ENCODE data around the gene SLC2A1. TPM values are rescaled to one million over a fixed set of nuclear protein-coding genes. Genes with fewer than 3 reads are reported as not detected.

The SLC2A1 gene
- total RNA-seq, 2 experiments from 2014 or later: 168 to 170 TPM

GRCh38 chr1:42936309-42937078 lies 22.2 kb downstream of the SLC2A1 start:
- CTCF ChIA-PET: interaction anchor here (1.0 to 3.3 kb wide), 4 partner anchors 11 to 38 kb away, joined by 3 to 12 read pairs (median 4); no protein-coding TSS in a partner anchor
- POLR2A ChIA-PET: interaction anchor here (0.8 to 2.1 kb wide), 6 partner anchors 8 to 21 kb away, joined by 3 to 19 read pairs (median 4); no protein-coding TSS in a partner anchor

DNA sequence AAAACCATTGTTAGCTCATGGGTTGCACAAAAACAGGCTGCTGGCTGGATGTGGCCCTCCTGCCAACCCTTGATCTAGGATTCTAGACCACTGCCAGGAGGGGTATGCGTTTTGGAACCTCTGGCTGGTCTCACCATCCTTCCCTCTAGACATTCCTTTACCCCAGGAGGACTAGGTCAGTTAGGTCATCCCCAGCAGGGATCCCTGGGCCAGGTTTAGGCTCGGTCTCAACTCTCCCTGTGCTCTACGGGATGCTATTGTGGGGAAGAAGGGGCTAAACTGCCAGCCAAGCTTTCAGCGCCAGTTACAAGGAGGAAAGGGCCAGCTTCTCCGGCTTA lies 22.7 kb downstream of the SLC2A1 start:
- CTCF ChIA-PET: interaction anchor here (0.9 to 3.3 kb wide), 3 partner anchors 13 to 39 kb away, joined by 3 to 12 read pairs (median 5); no protein-coding TSS in a partner anchor
- POLR2A ChIA-PET: interaction anchor here (0.8 to 1.7 kb wide), 4 partner anchors 9 to 19 kb away, joined by 3 to 9 read pairs (median 4); no protein-coding TSS in a partner anchor

DNA sequence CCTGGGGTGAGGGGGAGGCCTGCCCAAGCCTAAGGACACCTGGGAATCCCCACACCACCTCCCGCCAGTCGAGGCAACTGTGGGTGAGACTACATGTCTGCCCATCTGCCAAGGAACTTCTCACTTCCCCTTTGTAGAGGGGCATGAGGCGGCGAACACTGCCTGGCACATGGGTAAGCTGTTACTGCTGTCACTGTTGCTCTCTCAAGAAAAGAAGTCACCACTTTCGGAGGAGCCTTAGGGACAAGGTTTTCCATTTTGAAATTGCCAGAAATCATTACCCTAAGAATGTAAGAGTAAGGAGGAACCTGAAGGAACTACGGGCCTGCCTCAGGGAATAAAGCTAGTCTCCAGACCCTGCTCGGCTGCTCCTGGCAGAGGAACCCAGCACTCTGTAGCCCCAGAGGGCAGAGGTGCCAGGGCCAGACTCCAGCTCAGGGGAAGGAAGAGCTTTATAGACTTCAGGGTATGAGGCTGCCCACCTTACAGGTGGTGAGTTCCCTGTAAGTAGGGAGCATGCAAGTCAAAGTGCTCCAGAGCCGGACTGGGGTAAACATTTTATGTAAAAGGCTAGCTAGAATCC lies 23.3 kb downstream of the SLC2A1 start:
- POLR2A ChIA-PET: interaction anchor here (0.8 to 1.7 kb wide), 3 partner anchors 9 to 19 kb away, joined by 3 to 9 read pairs (median 4); no protein-coding TSS in a partner anchor
- CTCF ChIA-PET: interaction anchor here (0.9 to 3.3 kb wide), 3 partner anchors 13 to 138 kb away, joined by 5 to 12 read pairs (median 5); no protein-coding TSS in a partner anchor

GRCh38 chr1:42934541-42935312 lies 23.9 kb downstream of the SLC2A1 start:
- POLR2A ChIA-PET: no interaction called here
- CTCF ChIA-PET: interaction anchor here (0.9 to 3.3 kb wide), 4 partner anchors 12 to 139 kb away, joined by 3 to 12 read pairs (median 5); no protein-coding TSS in a partner anchor

DNA sequence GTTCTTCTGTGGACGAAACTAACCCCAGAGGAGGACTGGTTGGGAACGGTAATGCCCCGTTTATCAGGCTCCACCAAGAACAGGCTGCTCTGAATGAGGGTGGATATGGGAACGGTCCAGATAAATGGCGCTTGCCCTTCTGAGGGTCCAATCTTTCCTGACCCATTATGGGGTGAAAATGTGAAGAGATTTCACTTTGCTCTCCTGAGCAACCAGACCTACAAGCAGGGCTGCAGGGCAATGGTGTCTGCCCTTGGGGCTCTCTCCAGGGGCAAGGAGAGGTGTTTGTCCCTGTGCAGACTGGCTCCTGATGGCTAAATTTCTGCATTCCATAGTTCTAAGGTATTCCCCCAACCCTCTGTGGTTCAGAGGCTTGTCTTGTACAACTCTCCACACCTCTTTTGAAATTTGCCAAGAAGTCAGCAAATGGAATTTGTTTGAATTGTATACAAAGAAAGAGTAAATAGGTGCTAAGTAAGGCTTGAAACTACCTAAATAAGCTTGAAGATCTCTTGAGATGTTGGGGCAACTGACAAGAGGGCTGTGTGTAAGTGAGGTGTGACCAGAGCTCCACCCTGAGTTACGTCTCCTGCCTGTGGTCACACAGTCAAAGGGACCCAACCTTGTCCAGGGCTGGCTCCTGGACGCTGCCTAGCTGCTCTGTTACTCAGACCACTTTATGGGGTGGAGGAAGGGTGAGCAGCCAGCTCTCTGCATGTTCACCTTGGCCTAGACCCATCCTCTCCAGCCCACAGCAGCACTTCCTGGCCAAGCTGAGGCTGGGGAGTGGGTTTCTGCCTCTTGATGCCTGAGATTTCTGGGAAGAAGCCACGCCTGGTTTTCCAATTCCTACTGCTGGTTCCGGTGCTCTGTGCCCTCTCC lies 24.8 kb downstream of the SLC2A1 start:
- POLR2A ChIA-PET: no interaction called here

GRCh38 chr1:42933060-42933586 lies 25.5 kb downstream of the SLC2A1 start:
- ChIA-PET CTCF (no interaction called here), POLR2A (no interaction called here)

More for the DNA sequence above, 24.8 kb downstream of the SLC2A1 start:
- CTCF ChIA-PET: interaction anchor here (1.0 to 3.3 kb wide), 3 partner anchors 11 to 140 kb away, joined by 3 to 12 read pairs (median 5); no protein-coding TSS in a partner anchor

DNA sequence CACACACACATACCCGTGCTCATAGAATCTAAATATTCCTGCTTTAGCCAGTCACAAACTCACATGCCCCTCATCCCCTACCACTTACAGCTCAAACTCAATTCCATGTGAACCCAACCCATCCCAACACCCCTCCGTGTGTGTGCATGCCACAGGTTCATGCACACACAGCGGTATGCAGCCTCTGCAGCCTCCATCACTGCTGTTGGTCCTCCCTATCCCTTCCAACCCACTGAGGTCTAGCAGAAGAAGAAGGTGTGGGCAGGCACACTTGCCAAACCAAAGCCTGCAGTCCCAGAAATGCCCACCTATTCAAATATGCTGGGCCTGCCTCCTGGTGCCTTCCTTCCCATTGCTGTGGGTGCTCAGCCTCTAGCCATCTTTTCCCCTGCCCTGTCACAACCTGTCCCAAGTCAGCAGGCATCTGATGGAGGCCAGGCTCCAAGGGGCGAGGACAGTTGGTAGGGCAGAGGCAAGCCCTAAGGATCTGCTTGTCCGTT lies 26.2 kb downstream of the SLC2A1 start:
- POLR2A ChIA-PET: no interaction called here
- CTCF ChIA-PET: interaction anchor here (1.1 to 1.4 kb wide), 3 partner anchors 9 to 25 kb away, joined by 5 to 9 read pairs (median 6); no protein-coding TSS in a partner anchor

- ChIA-PET POLR2A (interaction anchor here (0.7 to 0.8 kb wide), 4 partner anchors 10 to 92 kb away, joined by 3 to 11 read pairs (median 4); no protein-coding TSS in a partner anchor), CTCF (interaction anchor here (0.6 to 1.4 kb wide), 6 partner anchors 9 to 142 kb away, joined by 3 to 9 read pairs (median 5); no protein-coding TSS in a partner anchor)
Measured at GRCh38 chr1:42931911-42932422, 26.7 kb downstream of the SLC2A1 start.

DNA sequence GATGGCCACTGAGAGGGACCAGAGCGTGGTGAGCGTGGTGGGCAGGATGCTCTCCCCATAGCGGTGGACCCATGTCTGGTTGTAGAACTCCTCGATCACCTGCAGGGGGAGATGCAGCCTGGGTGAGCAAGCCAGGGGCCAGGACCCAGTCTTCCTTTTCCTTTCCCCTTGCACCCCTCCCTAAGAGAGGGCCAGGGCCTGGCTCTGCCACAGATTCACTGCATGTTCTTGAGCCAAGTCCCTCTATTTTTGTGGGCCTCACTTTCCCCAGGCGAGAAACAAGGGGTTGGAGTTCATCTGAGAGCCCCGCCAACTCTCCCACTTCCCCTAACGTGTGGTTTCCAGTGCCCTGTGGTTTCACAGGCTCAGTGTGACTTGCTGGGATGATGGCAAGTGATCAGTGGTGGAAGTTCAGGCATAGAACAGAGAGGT lies 27.5 kb downstream of the SLC2A1 start:
- ChIA-PET CTCF (interaction anchor here (0.9 to 1.1 kb wide), 2 partner anchors 26 to 142 kb away, joined by 5 to 6 read pairs; no protein-coding TSS in a partner anchor), POLR2A (interaction anchor here (0.7 kb wide), 1 partner anchor 93 kb away, joined by 5 read pairs; no protein-coding TSS in a partner anchor)

DNA sequence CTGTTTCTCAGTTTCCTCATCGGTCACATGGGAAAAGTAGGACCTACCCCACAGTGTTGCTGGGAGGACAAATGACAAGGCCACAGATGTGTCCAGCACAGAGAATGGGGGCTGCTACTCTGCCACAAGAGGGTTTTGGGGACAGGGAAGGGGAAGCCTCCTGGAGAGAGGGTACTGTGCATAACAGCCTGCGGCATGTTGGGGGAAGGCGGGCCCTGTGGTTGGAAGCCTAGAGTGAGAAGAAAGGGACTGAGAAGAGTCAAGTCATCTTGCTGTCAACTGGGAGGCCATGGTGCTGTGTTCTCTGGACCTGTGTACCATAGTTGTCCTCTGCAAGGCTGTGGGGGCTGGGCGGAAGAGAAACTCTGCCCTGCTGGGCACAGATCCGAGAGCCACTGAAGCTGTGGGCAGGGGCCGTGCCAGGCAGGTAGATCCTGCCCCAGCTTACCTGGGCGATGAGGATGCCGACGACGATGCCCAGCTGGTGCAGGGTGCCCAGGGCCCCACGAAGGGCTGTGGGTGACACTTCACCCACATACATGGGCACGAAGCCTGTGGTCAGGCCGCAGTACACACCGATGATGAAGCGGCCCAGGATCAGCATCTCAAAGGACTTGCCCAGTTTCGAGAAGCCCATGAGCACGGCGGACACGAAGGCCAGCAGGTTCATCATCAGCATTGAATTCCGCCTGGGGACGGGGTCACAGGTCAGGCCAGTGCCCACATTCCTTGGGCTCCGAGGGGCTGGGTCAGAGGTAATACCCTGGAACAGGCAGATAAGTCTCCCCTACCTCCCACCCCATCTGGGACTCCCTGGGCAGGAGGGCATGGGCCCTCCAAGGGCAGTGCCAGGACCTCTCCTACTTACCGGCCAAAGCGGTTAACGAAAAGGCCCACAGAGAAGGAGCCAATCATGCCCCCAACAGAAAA lies 28.2 kb downstream of the SLC2A1 start:
- CTCF ChIA-PET: no interaction called here
- POLR2A ChIA-PET: no interaction called here

DNA sequence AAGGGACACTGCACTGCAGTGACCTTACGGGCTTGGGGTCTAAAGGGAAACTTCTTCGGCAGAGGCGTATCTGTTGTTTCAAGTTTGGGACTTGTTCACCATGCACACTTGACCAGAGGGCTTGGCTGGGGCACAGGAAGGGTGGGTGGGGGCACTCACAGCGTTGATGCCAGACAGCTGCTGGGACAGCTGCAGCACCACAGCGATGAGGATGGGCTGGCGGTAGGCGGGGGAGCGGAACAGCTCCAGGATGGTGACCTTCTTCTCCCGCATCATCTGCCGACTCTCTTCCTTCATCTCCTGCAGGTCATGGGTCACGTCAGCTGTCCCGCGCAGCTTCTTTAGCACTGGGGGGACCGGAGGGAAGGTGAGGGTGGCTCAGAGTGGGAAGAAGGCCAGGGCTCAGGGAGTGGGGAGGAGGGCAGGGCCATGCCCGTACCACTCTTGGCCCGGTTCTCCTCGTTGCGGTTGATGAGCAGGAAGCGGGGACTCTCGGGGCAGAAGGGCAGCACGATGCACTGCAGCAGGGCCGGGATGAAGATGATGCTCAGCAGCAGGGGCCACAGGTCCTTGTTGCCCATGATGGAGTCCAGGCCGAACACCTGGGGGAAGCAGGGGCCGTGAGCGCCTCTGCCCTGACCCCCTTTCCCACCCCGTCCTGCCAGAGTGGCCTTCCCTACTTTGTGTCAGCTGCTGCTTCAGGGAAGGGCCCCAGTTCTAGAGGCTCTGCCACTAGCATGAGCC lies 29.1 kb downstream of the SLC2A1 start:
- ChIA-PET POLR2A (no interaction called here), CTCF (interaction anchor here (1.0 kb wide), 1 partner anchor 144 kb away, joined by 3 read pairs; no protein-coding TSS in a partner anchor)

DNA sequence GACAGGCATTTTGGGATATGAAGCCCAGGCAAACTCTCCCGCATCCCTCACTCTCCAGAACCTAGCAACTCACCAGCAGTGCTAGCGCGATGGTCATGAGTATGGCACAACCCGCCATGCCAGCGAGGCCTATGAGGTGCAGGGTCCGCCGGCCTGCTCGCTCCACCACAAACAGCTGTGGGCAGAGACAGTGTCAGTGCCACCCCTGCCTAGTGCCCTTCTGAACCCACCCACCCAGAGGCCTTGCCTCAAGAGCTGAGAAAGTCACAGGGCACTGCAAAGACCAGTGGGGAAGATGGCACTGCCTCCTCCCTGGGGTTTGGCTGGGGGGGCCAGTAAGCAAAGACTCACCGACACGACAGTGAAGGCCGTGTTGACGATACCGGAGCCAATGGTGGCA lies 29.8 kb downstream of the SLC2A1 start:
- CTCF ChIA-PET: interaction anchor here (1.0 kb wide), 1 partner anchor 145 kb away, joined by 3 read pairs; no protein-coding TSS in a partner anchor
- POLR2A ChIA-PET: no interaction called here

- ChIA-PET POLR2A (no interaction called here), CTCF (interaction anchor here (1.4 kb wide), 1 partner anchor 146 kb away, joined by 5 read pairs; no protein-coding TSS in a partner anchor)
Measured at GRCh38 chr1:42927920-42928505, 30.7 kb downstream of the SLC2A1 start.

DNA sequence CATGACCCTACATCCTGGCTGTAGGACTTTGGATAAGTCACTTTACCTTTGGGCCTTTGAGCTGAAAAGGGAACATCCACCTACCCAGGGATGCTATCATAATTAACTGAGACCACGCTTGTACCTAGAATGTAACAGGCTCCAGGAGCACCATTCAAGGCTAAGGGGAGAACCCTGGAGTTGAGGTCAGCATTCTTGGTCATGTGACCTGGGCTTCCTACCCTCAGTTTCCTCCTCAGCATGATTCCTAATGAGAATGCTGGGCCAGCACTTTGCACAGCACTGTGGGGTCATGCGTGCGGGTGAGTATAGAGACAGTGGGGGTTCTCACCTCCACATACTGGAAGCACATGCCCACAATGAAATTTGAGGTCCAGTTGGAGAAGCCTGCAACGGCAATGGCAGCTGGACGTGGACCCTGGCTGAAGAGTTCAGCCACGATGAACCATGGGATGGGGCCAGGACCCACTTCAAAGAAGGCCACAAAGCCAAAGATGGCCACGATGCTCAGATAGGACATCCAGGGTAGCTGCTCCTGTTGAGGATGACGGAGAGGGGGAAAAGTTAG lies 31.3 kb downstream of the SLC2A1 start:
- ChIA-PET POLR2A (no interaction called here), CTCF (interaction anchor here (1.4 kb wide), 1 partner anchor 146 kb away, joined by 5 read pairs; no protein-coding TSS in a partner anchor)

DNA sequence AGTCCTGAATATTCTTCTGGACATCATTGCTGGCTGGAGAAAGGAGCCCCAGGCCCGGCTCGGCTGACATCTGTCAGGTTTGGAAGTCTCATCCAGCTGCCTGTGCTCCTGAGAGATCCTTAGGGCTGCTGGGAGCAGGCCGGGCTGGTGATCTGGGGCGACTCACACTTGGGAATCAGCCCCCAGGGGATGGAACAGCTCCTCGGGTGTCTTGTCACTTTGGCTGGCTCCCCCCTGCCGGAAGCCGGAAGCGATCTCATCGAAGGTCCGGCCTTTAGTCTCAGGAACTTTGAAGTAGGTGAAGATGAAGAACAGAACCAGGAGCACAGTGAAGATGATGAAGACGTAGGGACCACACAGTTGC lies 31.8 kb downstream of the SLC2A1 start:
- CTCF ChIA-PET: interaction anchor here (1.4 kb wide), 1 partner anchor 147 kb away, joined by 5 read pairs; no protein-coding TSS in a partner anchor
- POLR2A ChIA-PET: no interaction called here
